Neural cell (in vitro differentiated cells): Measurements from ENCODE around the gene TBC1D2. TPM values are rescaled to one million over a fixed set of nuclear protein-coding genes. Genes with fewer than 3 reads are reported as not detected.

Experiments
- H2AFZ ChIP-seq: fragments of 200-600, 300-800 bp; sonication (generic), shearing (Covaris generic); 2 replicates; pipeline ENCODE4 v1.6.0; 2014; ENCODE audit warnings: low read depth, mild to moderate bottlenecking, antibody characterized with exemption, low read length, moderate library complexity
- H3F3A ChIP-seq: fragments of 200-600 bp; shearing (Covaris generic); 2 replicates; pipeline ENCODE4 v1.6.1; 2016; ENCODE audit warnings: mild to moderate bottlenecking, moderate library complexity, mixed read lengths, antibody characterized with exemption, low read length; ENCODE audit not compliant: insufficient read depth, poor library complexity, severe bottlenecking
- H3K27ac ChIP-seq: fragments of 200-600, 300-800 bp; sonication (generic), shearing (Covaris generic); 2 replicates; pipeline ENCODE4 v1.5.1; 2014; ENCODE audit warnings: mild to moderate bottlenecking, low read length, moderate library complexity
- H3K27me3 ChIP-seq: fragments of 300-800, 200-600 bp; sonication (generic), shearing (Covaris generic); 2 replicates; pipeline ENCODE4 v1.6.0; 2014; ENCODE audit warnings: mild to moderate bottlenecking, low read depth, low read length, moderate library complexity; ENCODE audit not compliant: insufficient read depth
- H3K36me3 ChIP-seq: fragments of 300-800, 200-600 bp; sonication (generic), shearing (Covaris generic); 2 replicates; pipeline ENCODE4 v1.5.1; 2014; ENCODE audit warnings: mild to moderate bottlenecking, antibody characterized with exemption, low read length, moderate library complexity; ENCODE audit not compliant: insufficient read depth
- H3K4me2 ChIP-seq: fragments of 300-800, 200-600 bp; sonication (generic), shearing (Covaris generic); 2 replicates; pipeline ENCODE4 v1.6.0; 2014; ENCODE audit warnings: mild to moderate bottlenecking, low read length
- H3K4me3 ChIP-seq: fragments of 300-800, 200-600 bp; sonication (generic), shearing (Covaris generic); 2 replicates; pipeline ENCODE4 v1.5.1; 2014; ENCODE audit warnings: mild to moderate bottlenecking, low read length, moderate library complexity
- H3K79me2 ChIP-seq: fragments of 200-600 bp; shearing (Covaris generic); replicated peaks from 2 replicates; pipeline ENCODE4 v1.6.0; 2014; ENCODE audit warnings: mild to moderate bottlenecking, low read length, moderate library complexity; ENCODE audit not compliant: insufficient read depth
- H3K9ac ChIP-seq: fragments of 300-800, 200-600 bp; sonication (generic), shearing (Covaris generic); 2 replicates; pipeline ENCODE4 v1.6.1; 2016; ENCODE audit warnings: mild to moderate bottlenecking, low read length, mixed read lengths
- H3K9me2 ChIP-seq: fragments of 200-600 bp; shearing (Covaris generic); 2 replicates; pipeline ENCODE4 v1.6.1; 2016; ENCODE audit warnings: mild to moderate bottlenecking, low read length, mixed read lengths; ENCODE audit not compliant: insufficient read depth
- H3K9me3 ChIP-seq: fragments of 200-600, 300-800 bp; sonication (generic), shearing (Covaris generic); 2 replicates; pipeline ENCODE4 v1.6.1; 2016; ENCODE audit warnings: mild to moderate bottlenecking, mixed run types, low read length, moderate library complexity, mixed read lengths
- H4K20me1 ChIP-seq: fragments of 200-600 bp; shearing (Covaris generic); 2 replicates; pipeline ENCODE4 v1.6.1; 2016; ENCODE audit warnings: mild to moderate bottlenecking, mixed run types; ENCODE audit not compliant: insufficient read depth
- CTCF ChIP-seq: fragments of 450-650 bp; IDR thresholded peaks from 2 replicates; pipeline ENCODE4 v1.5.1; 2014; ENCODE audit warnings: antibody characterized with exemption, mild to moderate bottlenecking, moderate library complexity; ENCODE audit not compliant: poor library complexity, severe bottlenecking
- EP300 ChIP-seq: fragments of 450-650 bp; conservative IDR thresholded peaks from 2 replicates; pipeline ENCODE4 v1.6.1; 2014; ENCODE audit warnings: antibody characterized with exemption, mild to moderate bottlenecking, moderate library complexity; ENCODE audit not compliant: poor library complexity, severe bottlenecking
- EZH2 ChIP-seq: fragments of 200-600, 300-800 bp; shearing (Covaris generic), sonication (generic); IDR thresholded peaks from 2 replicates; pipeline ENCODE4 v1.6.1; 2014; ENCODE audit warnings: antibody characterized with exemption, low read length, borderline replicate concordance, mild to moderate bottlenecking; ENCODE audit not compliant: insufficient read depth, poor library complexity, severe bottlenecking
- MXI1 ChIP-seq: fragments of 450-650 bp; conservative IDR thresholded peaks from 2 replicates; pipeline ENCODE4 v1.6.1; 2014; ENCODE audit warnings: antibody characterized with exemption, mild to moderate bottlenecking; ENCODE audit not compliant: poor library complexity, severe bottlenecking
- POLR2AphosphoS5 ChIP-seq: IDR thresholded peaks from 2 replicates; pipeline ENCODE4 v1.6.1; 2012
- RAD21 ChIP-seq: fragments of 450-650 bp; conservative IDR thresholded peaks from 2 replicates; pipeline ENCODE4 v1.6.1; 2014; ENCODE audit warnings: antibody characterized with exemption, mild to moderate bottlenecking, moderate library complexity
- REST ChIP-seq: IDR thresholded peaks from 2 replicates; pipeline ENCODE4 v1.6.1; 2012; ENCODE audit warnings: borderline replicate concordance
- SMC3 ChIP-seq: fragments of 450-650 bp; conservative IDR thresholded peaks from 2 replicates; pipeline ENCODE4 v1.6.1; 2014; ENCODE audit warnings: antibody characterized with exemption, mild to moderate bottlenecking, moderate library complexity; ENCODE audit not compliant: poor library complexity
- TAF1 ChIP-seq: IDR thresholded peaks from 2 replicates; pipeline ENCODE4 v1.6.1; 2012; ENCODE audit warnings: low read depth
- polyA plus RNA-seq: library from polyadenylated mRNA; depleted of rRNA; stranded (reverse); fragments of >200 nt; gene quantifications from 2 replicates; pipeline ENCODE4 v1.2.3, GENCODE V29; 2014

The TBC1D2 gene
- polyA plus RNA-seq, 1 donor from 2014 or later = 4.1 TPM

GRCh38 chr9:98202252-98202651 is 53.2 kb downstream of the TBC1D2 start:
- H3K36me3 ChIP-seq = no peaks in the 10 kb centered on the region

GRCh38 chr9:98201749-98202148 is 53.7 kb downstream of the TBC1D2 start:
- Histone ChIP-seq H3K9ac (no peak overlapping the region), H3K9me3 (no peaks in the 10 kb centered on the region), H3K4me3 (no peak overlapping the region), H3K36me3 (no peaks in the 10 kb centered on the region), H3F3A (no peaks in the 10 kb centered on the region), H2AFZ (no peak overlapping the region), H3K27me3 (no peaks in the 10 kb centered on the region), H3K79me2 (no peaks in the 10 kb centered on the region), H3K9me2 (no peaks in the 10 kb centered on the region), H4K20me1 (no peaks in the 10 kb centered on the region), H3K27ac (no peak overlapping the region), H3K4me2 (no peak overlapping the region)
- TF ChIP-seq POLR2AphosphoS5 = no peak
- TF ChIP-seq RAD21 = no peak
- TF ChIP-seq REST = no peak
- TF ChIP-seq EP300 = no peak
- no peak for TF ChIP-seq MXI1
- no peak for TF ChIP-seq SMC3
- no peak for TF ChIP-seq TAF1
- TF ChIP-seq CTCF = no peak
- TF ChIP-seq EZH2 = no peak

More at GRCh38 chr9:98202252-98202651, 53.2 kb downstream of the TBC1D2 start:
- Histone ChIP-seq H3K9ac (no peak overlapping the region), H3K27ac (no peak overlapping the region), H3K9me3 (no peaks in the 10 kb centered on the region), H3F3A (no peaks in the 10 kb centered on the region), H3K4me3 (no peak overlapping the region), H4K20me1 (no peaks in the 10 kb centered on the region), H3K4me2 (no peak overlapping the region), H3K9me2 (no peaks in the 10 kb centered on the region), H3K27me3 (no peaks in the 10 kb centered on the region), H3K79me2 (no peaks in the 10 kb centered on the region), H2AFZ (no peak overlapping the region)
- no peak for TF ChIP-seq POLR2AphosphoS5
- no peak for TF ChIP-seq SMC3
- TF ChIP-seq EP300 = no peak

GRCh38 chr9:98201102-98201501 is 54.3 kb downstream of the TBC1D2 start:
- no peak overlapping the region for H3K9ac ChIP-seq
- no peak overlapping the region for H3K4me3 ChIP-seq
- no peaks in the 10 kb centered on the region for H3K36me3 ChIP-seq
- H3F3A ChIP-seq = no peaks in the 10 kb centered on the region
- no peaks in the 10 kb centered on the region for H3K79me2 ChIP-seq
- TF ChIP-seq REST (no peak), CTCF (no peak), MXI1 (no peak), EZH2 (no peak), POLR2AphosphoS5 (no peak), EP300 (no peak), TAF1 (no peak)
- no peaks in the 10 kb centered on the region for H3K27me3 ChIP-seq
- no peak overlapping the region for H3K27ac ChIP-seq
- no peaks in the 10 kb centered on the region for H4K20me1 ChIP-seq
- no peaks in the 10 kb centered on the region for H3K9me3 ChIP-seq
- H3K4me2 ChIP-seq = no peak overlapping the region
- no peaks in the 10 kb centered on the region for H3K9me2 ChIP-seq
- H2AFZ ChIP-seq = no peak overlapping the region
